Prostate gland (tissue), 2 donors: ENCODE results near the gene SCYL3.

Source experiments
- CTCF ChIP-seq, 4 experiments: fragments of 200-600 bp in 2 of 4; fragments of 450-650 bp in 2 of 4; sonication (generic) in 2 of 4; IDR thresholded peaks; 1 replicate in 3 of 4; 2 replicates in 1 of 4; pipeline ENCODE4 v1.5.1; 2016 to 2019; ENCODE audit warnings: antibody characterized with exemption in 4 of 4, mild to moderate bottlenecking in 2 of 4, moderate library complexity in 2 of 4
- POLR2A ChIP-seq: fragments of 450-650 bp; IDR thresholded peaks from one replicate; pipeline ENCODE4 v1.6.1; 2016; ENCODE audit warnings: antibody characterized with exemption, mild to moderate bottlenecking
- POLR2AphosphoS5 ChIP-seq: sonication (generic); formaldehyde crosslinking; IDR thresholded peaks from one replicate; pipeline ENCODE4 v1.6.1; 2017; ENCODE audit warnings: antibody characterized with exemption

DNA sequence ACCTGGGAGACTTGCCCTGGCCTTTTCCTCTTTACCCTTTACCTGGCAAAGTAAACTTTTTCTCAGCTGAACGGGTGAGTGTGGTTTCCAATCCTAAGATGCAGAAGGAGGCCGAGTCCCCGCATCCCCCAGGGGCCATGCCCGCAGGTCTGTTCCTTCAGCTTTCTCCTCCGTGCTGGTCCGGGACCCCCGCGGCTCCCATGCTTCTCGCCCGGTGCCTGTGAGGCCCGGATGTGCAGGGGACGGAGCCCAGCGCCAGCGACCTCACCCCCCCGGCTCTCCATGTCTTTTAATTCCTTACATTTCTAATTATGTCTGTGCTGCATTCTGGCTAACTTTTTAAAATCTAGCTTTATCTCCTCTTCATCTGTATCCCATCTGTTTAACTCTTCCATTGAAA, 21.5 kb upstream of the SCYL3 start:
- TF ChIP-seq POLR2A (no peak), CTCF (IDR thresholded peaks at IDR 0.05) (no peak), POLR2AphosphoS5 (no peak)
